GM18867 (cell line): ENCODE data around the gene SMARCA4.

Experiments
- ATAC-seq: cut with Tn5 transposase; IDR thresholded peaks from one replicate; pipeline ENCODE4 v1.9.1; 2021; ENCODE audit warnings: mild to moderate bottlenecking, moderate library complexity; ENCODE audit not compliant: unreplicated experiment

Gene SMARCA4

DNA sequence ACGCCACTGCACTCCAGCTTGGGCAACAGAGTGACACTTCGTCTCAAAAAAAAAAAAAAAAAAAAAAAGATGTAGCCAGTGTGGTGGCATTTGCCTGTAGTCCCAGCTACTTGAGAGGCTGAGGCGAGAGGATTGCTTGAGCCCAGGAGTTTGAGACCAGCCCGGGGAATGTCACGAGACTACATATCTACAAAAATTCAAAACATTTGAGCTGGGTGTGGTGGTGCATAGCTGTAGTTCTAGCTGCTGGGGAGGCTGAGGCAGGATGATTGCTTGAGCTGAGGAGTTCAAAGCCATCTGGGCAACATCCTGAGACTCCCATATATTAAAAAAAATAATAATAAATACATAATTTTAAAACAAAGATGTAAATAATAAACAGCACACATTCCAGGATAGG is 46.6 kb downstream of the SMARCA4 start:
- ATAC-seq = no peak

DNA sequence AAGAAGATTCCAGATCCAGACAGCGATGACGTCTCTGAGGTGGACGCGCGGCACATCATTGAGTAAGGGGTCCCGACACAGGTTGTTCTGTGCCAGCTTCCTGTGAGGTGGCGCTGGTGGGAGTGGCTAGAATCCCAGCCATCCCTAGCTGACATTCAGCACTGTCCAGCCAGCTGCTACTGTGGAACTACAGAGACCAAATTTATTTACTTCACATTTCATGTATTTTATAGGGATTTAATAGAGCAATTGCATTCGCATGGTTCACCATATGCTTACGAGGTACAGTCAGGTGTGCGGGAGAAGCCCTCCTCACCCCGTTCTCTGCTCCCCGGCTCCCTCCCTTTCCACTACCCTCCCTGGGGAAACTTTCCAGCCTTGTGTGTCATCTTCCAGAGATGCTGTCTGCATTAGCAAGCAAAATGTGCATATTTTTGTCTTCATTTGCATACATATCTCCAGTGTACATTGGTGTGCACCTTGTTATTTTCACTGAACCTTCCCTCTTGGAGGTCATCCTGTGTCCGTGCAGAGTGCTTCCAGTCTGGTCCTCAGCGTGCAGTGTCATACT is 47.2 kb downstream of the SMARCA4 start:
- no peak for ATAC-seq

DNA sequence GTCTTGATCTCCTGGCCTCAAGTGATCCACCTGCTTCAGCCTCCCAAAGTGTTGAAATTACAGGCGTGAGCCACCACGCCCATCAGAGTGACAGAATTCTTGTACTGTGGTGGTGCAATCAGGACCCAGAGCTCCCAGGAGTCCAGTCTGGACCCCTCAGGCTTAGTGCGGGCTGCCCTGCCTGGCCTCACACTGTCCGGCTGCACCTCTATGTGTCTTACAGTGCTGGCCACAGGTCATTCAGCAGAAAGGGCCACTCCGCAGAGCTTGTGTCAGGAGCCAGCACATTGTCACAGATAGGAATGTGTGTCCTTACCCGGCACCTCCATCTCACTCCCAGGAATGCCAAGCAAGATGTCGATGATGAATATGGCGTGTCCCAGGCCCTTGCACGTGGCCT is 49.2 kb downstream of the SMARCA4 start:
- no peak for ATAC-seq

DNA sequence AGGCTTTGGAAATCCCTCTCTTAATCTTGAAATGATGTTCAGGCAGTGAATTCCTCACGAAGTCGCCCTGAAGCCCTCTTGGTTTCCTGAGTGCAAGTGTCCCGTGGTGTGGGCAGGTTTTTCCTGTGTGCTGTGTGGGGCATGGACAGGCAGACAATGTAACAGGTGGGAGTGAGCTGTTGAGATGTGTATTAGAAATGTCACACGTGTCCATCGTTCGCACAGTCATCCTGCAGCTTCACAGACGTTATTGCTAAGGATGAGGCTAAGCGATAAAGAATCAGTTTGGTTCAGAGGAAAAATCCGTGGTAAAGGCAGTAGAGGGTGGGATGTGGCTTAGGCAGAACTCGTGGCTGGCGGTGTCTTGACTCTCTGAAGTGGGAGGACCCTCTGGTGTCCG is 51.7 kb downstream of the SMARCA4 start:
- no peak for ATAC-seq

DNA sequence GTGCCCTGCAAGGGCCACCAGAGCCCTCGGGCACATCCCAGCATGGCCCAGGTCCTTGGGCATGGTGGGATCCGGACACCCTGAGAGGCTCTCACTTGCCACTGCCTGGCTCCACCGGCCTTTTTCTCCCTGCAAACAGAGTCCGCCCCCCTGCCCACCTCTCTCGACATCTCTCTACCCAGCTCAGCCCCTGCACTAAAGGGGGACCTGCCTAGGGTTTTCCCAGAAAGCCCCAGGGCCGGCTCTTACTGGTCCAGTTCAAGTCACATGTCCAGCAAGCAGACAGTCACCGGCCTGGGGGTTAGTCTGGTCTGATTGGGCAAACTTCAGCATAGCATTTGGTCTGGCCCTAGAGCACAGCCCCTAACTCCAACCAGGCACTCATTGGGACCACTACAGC is 52.9 kb downstream of the SMARCA4 start:
- no peak for ATAC-seq

DNA sequence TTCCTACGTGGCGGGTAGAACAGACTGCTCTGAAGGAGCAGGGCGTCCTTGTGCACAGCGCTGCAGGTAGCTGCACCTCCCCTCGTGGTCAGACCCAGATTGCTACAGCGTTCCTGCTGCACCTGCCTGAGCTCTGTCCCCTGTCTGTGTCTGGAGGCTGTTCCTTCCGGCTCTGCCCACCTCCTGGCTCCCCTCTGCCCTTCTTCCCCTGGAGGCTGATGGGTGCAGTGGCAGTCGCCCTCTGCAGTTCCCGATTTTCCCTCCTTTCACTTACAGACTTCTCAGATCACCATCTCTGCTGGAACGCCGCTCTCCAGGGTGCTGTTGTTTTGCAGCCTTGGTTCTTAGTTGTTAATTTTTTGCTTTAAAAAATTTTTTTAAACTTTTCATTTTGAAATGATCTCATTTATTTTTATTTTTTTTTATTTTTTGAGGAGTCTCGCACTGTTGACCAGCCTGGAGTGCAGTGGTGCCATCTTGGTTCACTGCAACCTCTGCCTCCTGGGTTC is 53.6 kb downstream of the SMARCA4 start:
- ATAC-seq = no peak

DNA sequence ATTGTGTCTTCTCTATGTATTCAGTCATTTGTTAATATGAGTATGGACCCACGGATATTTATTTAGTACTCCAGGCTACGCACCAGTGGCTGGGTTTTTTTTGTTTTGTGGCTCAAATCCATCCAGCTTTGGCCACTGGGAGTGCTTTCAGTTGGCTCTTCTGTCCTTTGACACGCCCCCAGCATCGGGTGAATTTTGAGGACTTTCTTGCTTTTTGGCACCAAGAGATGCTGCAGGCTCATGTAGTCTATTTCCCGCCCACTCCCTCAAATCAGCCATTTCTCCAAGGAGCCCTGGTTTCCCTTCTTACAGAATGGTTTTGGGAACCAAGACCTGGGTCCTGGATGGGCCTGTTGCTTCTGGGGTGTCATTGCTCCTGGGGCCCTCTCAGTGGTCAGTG is 55.8 kb downstream of the SMARCA4 start:
- ATAC-seq = no peak

DNA sequence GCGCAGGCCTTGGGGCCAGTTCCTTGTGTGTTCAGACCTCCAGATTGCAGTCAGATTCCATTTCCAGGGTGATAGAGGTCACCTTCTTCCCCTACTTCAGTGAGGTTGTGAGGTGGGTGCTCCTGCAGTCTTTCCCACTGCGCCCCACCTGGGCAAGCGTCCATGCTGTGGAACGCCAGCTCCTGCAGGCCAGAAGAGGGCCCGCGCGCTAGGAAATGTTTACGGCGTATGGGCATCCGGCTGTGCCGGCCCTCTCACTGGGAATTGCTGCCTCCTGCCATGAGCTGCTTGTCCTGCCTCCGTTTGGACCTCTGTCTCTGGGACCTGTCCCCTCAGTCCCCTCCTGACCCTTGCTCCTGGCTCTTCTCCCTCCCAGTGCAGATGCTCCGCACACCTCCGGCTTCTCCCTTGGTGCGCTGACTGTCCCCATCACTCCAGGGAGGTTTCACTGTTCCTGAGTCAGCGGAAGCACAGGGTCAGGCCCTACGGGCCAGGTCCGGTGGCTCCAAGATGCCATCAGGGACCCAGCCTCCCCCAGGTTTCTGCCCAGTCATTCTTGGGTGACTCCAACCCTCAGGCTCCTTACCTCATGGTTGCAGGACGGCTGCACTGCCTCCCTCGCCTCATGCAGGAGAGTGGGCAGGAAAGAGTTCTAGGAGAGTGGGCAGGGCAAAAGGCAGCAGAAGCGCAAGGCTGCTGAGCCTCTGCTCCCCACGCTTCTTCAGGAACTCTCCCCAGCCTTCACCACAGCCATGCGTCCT is 56.6 kb downstream of the SMARCA4 start:
- no peak for ATAC-seq

DNA sequence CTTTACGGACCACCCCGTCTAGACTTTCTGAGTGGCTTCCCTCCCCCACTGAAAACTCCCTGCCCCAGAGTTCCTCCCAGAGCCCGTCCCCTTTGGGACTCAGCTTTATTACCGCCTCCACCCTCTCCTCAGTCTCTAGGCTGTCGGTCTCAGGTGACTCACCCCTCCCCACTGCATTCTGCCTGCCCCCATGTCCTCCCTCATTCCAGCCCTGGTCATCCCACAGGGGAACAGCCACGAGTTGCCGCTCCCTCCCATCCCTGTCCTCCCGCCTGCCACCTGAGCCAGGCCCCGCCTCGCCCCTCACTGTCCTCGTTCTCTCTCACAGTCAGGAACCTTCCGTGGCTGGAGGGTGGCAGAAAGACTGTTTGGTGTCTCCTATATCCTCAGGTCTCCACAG is 57.3 kb downstream of the SMARCA4 start:
- no peak for ATAC-seq

DNA sequence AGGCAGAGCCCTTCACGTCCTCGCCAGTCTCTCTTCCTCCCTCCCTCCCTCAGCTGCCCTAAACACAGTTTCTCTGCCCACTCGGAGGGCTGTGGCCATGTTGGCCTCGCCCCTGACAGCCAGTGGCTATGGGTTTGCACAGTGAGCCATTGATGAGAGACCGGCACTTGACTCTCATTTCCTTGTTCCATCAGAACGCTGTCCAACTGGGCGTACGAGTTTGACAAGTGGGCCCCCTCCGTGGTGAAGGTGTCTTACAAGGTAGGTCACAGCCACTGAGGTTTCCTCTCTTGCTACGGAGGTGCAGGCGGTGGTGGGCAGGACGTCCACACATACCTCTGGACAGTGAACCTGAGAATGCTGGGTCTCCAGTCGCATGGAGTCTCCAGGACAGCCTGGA is 57.9 kb downstream of the SMARCA4 start:
- ATAC-seq = no peak

DNA sequence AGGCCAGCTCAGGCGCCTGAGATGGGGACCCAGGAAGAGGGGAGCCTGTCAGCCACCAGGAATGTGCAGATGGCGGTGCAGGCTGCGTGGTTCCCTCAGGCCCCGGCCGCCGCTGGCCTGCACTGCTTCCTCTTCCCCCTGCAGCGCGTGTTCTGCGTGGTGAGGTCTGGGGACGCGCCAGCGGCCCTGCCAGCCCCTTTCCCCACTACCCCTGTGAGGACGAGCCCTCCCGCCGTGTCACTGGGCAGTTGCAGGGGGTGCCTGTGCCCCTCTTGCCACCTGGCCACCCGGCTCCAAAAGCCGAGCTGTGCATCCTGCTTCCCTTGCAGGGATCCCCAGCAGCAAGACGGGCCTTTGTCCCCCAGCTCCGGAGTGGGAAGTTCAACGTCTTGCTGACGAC is 58.4 kb downstream of the SMARCA4 start:
- no peak for ATAC-seq

DNA sequence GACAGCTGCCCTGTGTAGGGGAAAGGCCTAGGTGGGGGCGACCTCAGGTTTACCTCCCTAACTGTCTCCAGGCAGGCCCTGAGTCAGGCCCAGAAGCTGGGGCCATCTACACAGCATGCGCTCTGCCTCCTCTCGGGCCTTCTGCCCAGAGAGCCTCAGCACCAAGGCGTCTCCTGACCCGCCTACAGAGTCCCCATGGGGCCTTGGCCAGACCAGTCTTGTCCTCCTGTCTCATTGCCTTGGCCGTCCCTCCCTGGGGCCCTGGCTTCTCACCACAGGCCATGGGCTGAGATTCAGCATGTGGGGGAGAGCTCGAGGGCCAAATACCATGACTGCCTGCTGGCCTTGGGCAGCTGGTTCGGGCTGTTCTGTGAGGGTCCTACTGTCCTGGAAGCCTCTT is 59.0 kb downstream of the SMARCA4 start:
- no peak for ATAC-seq

DNA sequence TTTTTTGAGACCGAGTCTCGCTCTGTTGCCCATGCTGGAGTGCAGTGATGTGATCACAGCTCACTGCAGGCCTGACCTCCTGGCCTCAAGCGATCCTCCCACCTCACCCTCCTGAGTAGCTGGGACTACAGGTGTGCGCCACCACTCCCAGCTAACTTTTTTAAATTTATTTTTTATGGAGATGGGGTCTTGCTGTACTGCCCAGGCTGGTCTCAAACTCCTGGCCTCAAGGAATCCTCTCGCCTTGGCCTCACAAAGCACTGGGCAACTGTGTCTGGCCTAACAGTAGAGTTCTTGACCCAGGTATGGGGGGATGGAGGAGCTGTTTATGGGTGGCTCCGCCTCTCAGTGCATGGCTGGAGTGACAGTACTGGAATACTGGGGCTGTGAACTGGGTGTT is 59.6 kb downstream of the SMARCA4 start:
- ATAC-seq = no peak

DNA sequence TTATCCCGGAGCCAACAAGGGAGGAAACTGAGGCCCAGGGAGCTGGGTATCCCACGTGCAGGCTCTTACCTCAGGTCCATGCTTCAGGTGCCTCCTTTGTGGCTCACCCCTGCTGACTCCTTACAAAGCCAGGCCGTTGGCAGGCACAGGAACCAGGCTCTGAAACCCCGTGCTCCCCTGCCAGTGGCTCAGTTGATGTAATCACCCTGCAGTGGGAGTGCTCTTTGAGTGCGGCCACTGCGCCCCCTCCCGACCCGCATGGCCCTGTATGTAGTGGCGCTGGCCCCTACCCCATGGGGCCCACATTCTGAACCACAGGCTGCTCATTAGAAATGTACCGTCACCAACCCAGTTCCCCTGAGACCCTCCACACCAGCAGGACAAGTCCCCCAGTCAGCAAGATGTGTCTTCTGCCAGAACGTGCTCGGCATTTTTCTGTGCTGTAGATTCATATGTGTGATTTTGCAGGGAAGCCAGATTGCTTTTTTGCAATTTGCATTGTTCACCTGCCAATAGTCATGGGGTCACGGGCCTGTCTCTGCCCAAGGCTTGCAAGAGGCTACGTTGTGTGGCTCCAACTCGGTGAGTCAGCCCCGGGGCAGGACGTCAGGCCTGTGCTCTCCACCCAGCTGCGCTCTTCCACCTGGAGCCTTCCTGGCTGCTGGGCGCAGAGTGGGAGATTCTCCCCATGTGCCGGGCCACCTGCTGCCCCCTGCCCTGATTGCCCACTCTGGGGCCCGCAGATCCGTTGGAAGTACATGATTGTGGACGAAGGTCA is 60.3 kb downstream of the SMARCA4 start:
- no peak for ATAC-seq

DNA sequence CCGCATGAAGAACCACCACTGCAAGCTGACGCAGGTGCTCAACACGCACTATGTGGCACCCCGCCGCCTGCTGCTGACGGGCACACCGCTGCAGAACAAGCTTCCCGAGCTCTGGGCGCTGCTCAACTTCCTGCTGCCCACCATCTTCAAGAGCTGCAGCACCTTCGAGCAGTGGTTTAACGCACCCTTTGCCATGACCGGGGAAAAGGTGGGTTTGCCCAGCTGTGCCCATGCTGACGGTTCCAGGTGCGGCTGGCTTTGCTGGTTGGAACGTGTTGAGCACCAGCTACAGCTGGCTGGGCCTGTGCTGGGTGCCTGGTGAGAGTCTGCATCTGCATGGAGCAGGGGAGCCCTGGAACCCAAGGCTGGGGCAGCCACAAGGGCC is 60.9 kb downstream of the SMARCA4 start:
- no peak for ATAC-seq

DNA sequence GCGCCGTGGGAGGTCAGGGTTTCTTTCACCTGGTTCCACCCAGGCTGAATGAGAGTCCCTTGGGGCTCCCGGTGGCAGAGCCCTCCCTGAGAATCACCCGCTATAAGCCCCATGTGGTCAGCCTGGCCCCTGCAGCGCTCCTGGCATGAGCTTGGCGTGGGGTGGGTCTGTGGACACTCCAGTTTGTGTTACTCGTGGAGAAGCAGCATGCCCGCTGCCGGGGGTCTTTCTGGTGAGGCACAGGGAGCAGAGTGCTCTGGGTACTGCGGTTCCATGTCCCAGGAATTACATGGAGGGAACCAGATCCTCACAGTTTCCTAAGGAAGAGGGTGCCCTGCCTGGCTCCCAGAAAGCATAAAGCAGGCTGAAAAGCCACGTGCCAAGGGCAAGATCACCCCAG is 62.2 kb downstream of the SMARCA4 start:
- ATAC-seq = no peak

DNA sequence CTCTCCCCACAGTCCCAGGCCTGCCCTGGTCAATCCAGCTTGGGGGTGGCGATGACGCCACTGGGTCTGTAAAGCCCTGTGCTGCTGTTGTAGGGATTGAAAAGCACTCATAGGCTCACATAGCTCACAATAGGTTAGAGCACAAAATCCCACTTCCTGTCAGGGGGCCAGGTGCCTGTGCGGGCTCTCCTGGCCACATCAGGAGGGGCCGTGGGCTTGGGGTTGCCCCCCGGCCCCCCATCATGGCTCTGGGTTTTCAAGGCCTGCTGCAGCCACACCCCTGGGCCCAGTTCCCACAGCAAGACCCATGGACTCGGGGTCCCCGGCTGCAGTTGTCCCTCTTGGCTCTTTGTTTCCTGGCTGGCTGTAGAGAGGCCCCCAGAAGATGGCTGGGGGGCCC is 62.9 kb downstream of the SMARCA4 start:
- ATAC-seq = no peak

DNA sequence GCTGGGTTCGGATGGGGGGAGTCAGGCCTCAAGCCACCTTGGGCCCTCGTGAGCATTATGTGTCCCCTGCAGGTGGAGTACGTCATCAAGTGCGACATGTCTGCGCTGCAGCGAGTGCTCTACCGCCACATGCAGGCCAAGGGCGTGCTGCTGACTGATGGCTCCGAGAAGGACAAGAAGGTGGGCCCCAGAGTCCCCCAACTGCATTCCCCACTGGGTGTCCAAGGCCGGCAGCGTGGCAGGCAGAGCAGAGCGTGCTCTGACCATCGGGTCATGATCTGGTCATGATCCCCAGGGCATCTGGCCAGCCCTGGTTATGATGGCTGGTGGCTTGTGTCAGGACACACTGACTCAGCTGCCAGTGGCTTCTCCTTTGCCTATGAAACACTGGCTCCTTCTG is 63.4 kb downstream of the SMARCA4 start:
- no peak for ATAC-seq

DNA sequence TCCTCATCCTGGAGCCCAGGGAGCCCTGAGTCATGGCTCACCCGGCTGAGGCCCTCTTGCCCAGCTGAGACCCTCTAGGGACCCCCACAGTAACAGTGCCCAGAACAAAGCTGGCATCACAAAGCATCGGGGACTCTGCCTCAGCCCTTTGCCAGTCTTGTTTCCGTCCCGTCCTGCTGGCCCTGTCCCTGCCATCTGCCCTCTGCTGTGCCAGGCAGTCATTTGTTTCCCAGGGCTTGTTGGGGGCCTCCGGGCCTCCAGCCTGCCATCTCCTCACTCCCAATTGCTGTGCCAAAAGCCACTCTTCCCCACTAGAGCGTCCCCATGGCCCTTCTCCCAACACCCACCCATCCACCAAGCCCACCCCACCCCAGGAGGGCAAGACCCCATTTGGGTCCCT is 64.2 kb downstream of the SMARCA4 start:
- ATAC-seq = no peak

DNA sequence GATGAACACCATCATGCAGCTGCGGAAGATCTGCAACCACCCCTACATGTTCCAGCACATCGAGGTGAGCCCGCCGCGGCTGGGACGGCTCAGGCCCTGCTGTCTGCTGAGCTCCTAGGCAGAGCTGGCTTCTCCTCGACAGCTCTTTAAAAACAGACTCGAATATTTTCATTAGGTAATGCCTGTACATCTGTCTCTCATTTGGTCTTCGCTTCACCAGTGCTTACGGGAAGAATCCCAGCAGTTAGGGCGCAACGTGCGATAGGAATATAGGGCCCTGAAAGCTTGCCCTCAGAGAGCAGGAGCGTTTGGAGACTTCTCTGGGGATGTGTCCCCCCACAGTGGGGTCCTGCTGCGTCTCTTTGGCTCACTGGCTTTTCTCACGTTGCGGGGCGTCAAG is 64.6 kb downstream of the SMARCA4 start:
- ATAC-seq = no peak

DNA sequence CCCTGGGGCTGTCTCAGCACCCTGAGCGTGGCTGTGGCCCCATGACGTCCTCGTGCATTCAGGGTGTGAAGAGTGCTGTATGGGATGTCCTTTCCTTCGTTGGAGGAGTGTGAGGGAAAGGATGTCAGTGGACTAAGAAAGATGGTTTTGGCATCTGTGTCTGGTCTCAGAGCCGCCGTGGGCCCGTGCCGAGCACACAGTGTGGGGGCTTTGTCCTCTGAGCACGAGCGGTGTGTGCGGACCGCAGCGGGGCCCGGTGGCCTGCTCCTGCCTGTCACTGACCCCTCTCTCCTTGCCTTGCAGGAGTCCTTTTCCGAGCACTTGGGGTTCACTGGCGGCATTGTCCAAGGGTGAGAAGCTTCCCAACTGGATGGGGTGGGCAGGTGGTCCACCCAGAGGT is 65.2 kb downstream of the SMARCA4 start:
- ATAC-seq = no peak

DNA sequence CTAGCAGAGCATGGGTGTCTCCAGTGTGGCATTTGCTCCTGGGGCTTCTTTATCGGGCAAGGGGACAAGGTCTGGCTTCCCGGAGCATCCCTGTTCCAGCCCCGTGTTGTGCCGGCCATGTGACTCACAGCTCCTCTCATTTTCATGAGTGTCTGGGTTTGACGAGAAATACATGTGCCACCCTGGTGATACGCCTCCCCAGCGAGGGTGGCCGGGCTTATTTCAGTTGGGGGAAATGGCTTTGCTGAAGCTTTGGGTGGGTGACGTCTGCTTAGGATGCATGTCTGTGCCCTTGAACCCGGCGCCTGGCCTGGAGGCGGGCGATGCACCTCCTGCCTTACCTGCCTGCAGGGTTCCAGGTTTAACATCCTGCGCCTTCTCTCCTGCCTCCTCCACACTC is 66.6 kb downstream of the SMARCA4 start:
- ATAC-seq = no peak
